ENCODE measurements around the gene FUT7.

FUT7 gene

GRCh38 chr9:137021979-137022661 is 9.8 kb downstream of the FUT7 start:
- TF ChIP-seq JUND (IDR thresholded peaks at IDR 0.05; ENCODE audit: low read depth): no peak
- peak; percentile 94 to 100 for DNase-seq (ENCODE audit: low read depth in 1 of 2, low spot score in 1 of 2)
- in situ Hi-C loops (cut with HindIII; ENCODE audit: low pct_unique_long_range_greater_than_20kb, low sequenced_read_pairs): no loop called here

GRCh38 chr9:137021568-137021978 is 10.3 kb downstream of the FUT7 start:
- in situ Hi-C loops (cut with HindIII; ENCODE audit: low pct_unique_long_range_greater_than_20kb, low sequenced_read_pairs): no loop called here
- TF ChIP-seq JUND (IDR thresholded peaks at IDR 0.05; ENCODE audit: low read depth): no peak
- DNase-seq (ENCODE audit: low read depth in 1 of 2, low spot score in 1 of 2): no peak

- in situ Hi-C loops (cut with HindIII; ENCODE audit: low pct_unique_long_range_greater_than_20kb, low sequenced_read_pairs): no loop called here
- TF ChIP-seq JUND (IDR thresholded peaks at IDR 0.05; ENCODE audit: low read depth): no peak
- DNase-seq (ENCODE audit: low read depth in 1 of 2, low spot score in 1 of 2): no peak
Observed at GRCh38 chr9:137020771-137021567, 10.9 kb downstream of the FUT7 start.

GRCh38 chr9:137019891-137020683 is 11.8 kb downstream of the FUT7 start:
- no peak for DNase-seq (ENCODE audit: low read depth in 1 of 2, low spot score in 1 of 2)
- TF ChIP-seq JUND (IDR thresholded peaks at IDR 0.05; ENCODE audit: low read depth): no peak
- in situ Hi-C loops (cut with HindIII; ENCODE audit: low pct_unique_long_range_greater_than_20kb, low sequenced_read_pairs): no loop called here

GRCh38 chr9:137018761-137019559 is 12.9 kb downstream of the FUT7 start:
- DNase-seq (ENCODE audit: low read depth in 1 of 2, low spot score in 1 of 2): no peak
- no peak for TF ChIP-seq JUND (IDR thresholded peaks at IDR 0.05; ENCODE audit: low read depth)
- in situ Hi-C loops (cut with HindIII; ENCODE audit: low pct_unique_long_range_greater_than_20kb, low sequenced_read_pairs): no loop called here

GRCh38 chr9:137017791-137018497 is 13.9 kb downstream of the FUT7 start:
- DNase-seq (ENCODE audit: low read depth in 1 of 2, low spot score in 1 of 2): no peak
- in situ Hi-C loops (cut with HindIII; ENCODE audit: low pct_unique_long_range_greater_than_20kb, low sequenced_read_pairs): no loop called here
- TF ChIP-seq JUND (IDR thresholded peaks at IDR 0.05; ENCODE audit: low read depth): no peak

GRCh38 chr9:137017071-137017470 is 14.8 kb downstream of the FUT7 start:
- no peak for DNase-seq (ENCODE audit: low read depth in 1 of 2, low spot score in 1 of 2)
- TF ChIP-seq JUND (IDR thresholded peaks at IDR 0.05; ENCODE audit: low read depth): no peak
- in situ Hi-C loops (cut with HindIII; ENCODE audit: low pct_unique_long_range_greater_than_20kb, low sequenced_read_pairs): no loop called here

GRCh38 chr9:137016436-137016835 is 15.5 kb downstream of the FUT7 start:
- no peak for TF ChIP-seq JUND (IDR thresholded peaks at IDR 0.05; ENCODE audit: low read depth)
- in situ Hi-C loops (cut with HindIII; ENCODE audit: low pct_unique_long_range_greater_than_20kb, low sequenced_read_pairs): no loop called here
- no peak for DNase-seq (ENCODE audit: low read depth in 1 of 2, low spot score in 1 of 2)

- no peak for TF ChIP-seq JUND (IDR thresholded peaks at IDR 0.05; ENCODE audit: low read depth)
- in situ Hi-C loops (cut with HindIII; ENCODE audit: low pct_unique_long_range_greater_than_20kb, low sequenced_read_pairs): no loop called here
- DNase-seq (ENCODE audit: low read depth in 1 of 2, low spot score in 1 of 2): no peak
Observed at GRCh38 chr9:137015976-137016375, 15.9 kb downstream of the FUT7 start.

- TF ChIP-seq JUND (IDR thresholded peaks at IDR 0.05; ENCODE audit: low read depth): no peak
- in situ Hi-C loops (cut with HindIII; ENCODE audit: low pct_unique_long_range_greater_than_20kb, low sequenced_read_pairs): no loop called here
- DNase-seq (ENCODE audit: low read depth in 1 of 2, low spot score in 1 of 2): no peak
Observed at GRCh38 chr9:137015540-137015930, 16.4 kb downstream of the FUT7 start.

- in situ Hi-C loops (cut with HindIII; ENCODE audit: low pct_unique_long_range_greater_than_20kb, low sequenced_read_pairs): no loop called here
- TF ChIP-seq JUND (IDR thresholded peaks at IDR 0.05; ENCODE audit: low read depth): no peak
- no peak for DNase-seq (ENCODE audit: low read depth in 1 of 2, low spot score in 1 of 2)
Observed at GRCh38 chr9:137014776-137015539, 16.9 kb downstream of the FUT7 start.

All from T47D (cell line).